Hepatocyte (in vitro differentiated cells): ENCODE data around the gene NFIA.

Experiments used
- CTCF ChIP-seq: fragments of 200-600 bp; sonication (generic); IDR thresholded peaks from 2 replicates; pipeline ENCODE4 v1.5.1; 2016; ENCODE audit warnings: antibody characterized with exemption, mild to moderate bottlenecking; ENCODE audit not compliant: poor library complexity
- EZH2 ChIP-seq: fragments of 200-600 bp; sonication (generic); IDR thresholded peaks from 2 replicates; pipeline ENCODE4 v1.6.1; 2016; ENCODE audit warnings: antibody characterized with exemption, mild to moderate bottlenecking, borderline replicate concordance

- TF ChIP-seq CTCF (no peak), EZH2 (no peak)
These were observed 13.1 kb downstream of the NFIA start for GRCh38 chr1:61095470-61095812.
